ENCODE measurements around the gene SOBP.
"Not testable (repeated sequence)": the region's sequence is repeated elsewhere in the genome, so short reads cannot be mapped to it uniquely, and the experiment has no call there.

SOBP gene

DNA sequence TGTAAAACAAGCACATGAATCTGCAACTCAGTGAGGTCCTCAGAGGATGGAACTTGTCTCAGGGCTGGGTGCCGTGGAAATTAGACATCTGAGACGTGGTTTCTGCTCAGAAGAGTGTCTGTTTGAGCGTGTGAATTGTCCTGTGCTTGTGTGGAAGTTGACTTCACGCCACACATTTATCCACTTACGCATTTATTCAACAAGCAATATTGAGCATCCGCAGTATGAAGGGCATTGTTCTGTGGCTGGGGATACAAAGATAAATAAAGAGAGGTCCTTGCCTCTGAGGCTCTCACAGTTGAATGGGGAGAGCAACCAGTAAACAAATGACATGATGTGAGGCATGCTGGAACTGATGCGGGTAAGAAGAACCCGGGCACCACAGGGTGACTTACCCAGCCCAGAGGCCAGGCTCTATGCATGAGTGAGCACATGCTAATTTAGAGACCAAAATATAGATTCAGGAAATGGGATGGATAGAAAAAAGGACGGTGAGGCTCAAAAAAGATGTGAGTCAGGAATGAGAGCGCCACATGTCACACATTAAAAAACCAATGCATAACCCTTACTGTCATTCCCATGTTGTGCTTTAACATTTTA, 60.4 kb downstream of the SOBP start:
- Histone ChIP-seq H3K9ac (ENCODE audit: low read length) (no peak overlapping the region), H4K20me1 (ENCODE audit: insufficient read depth, low read length) (no peaks in the 10 kb centered on the region), H3K4me2 (ENCODE audit: low read length) (no peak overlapping the region), H3K4me1 (ENCODE audit: low read length) (no peaks in the 10 kb centered on the region), H3K79me2 (ENCODE audit: low read length) (no peaks in the 10 kb centered on the region), H3K27ac (ENCODE audit: low read length) (no peak overlapping the region), H3K4me3 (ENCODE audit: low read length) (no peak overlapping the region), H2AFZ (ENCODE audit: low read depth, low read length) (no peak overlapping the region), H3K9me3 (ENCODE audit: insufficient read depth, low read length) (no peaks in the 10 kb centered on the region), H3K27me3 (ENCODE audit: low read depth, low read length) (no peaks in the 10 kb centered on the region), H3K36me3 (replicated peaks; ENCODE audit: low read depth, low read length) (no peaks in the 10 kb centered on the region)
- TF ChIP-seq EZH2phosphoT487 (IDR thresholded peaks at IDR 0.05; ENCODE audit: low read depth) (no peak), CTCF (IDR thresholded peaks at IDR 0.05; ENCODE audit: low read depth, low read length) (no peak)

DNA sequence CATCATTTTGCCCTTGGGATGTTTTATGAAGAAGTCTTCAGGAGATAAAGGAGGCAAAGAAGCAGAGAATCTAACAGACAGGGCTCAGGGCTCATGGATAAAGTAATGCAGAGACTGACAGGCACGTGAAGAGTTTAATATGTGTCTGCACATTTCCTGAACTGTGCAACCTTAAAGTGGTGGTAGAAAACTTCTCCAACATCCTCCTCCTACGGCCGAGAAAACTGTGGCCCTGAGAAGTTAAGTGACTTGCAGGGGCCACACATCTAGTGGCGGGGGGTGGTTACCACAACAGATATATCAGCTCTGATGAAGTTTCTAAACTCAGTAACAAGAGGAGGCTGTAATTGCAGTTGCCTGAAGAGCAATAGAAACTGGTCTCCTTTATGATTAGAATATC, 61.0 kb downstream of the SOBP start:
- H3K27ac ChIP-seq (ENCODE audit: low read length) = no peak overlapping the region
- H3K79me2 ChIP-seq (ENCODE audit: low read length) = no peaks in the 10 kb centered on the region
- no peak overlapping the region for H3K9ac ChIP-seq (ENCODE audit: low read length)
- no peaks in the 10 kb centered on the region for H3K27me3 ChIP-seq (ENCODE audit: low read depth, low read length)
- H3K36me3 ChIP-seq (replicated peaks; ENCODE audit: low read depth, low read length) = no peaks in the 10 kb centered on the region
- H3K4me3 ChIP-seq (ENCODE audit: low read length) = no peak overlapping the region
- no peak for TF ChIP-seq EZH2phosphoT487 (IDR thresholded peaks at IDR 0.05; ENCODE audit: low read depth)
- TF ChIP-seq CTCF (IDR thresholded peaks at IDR 0.05; ENCODE audit: low read depth, low read length) = no peak
- no peaks in the 10 kb centered on the region for H3K9me3 ChIP-seq (ENCODE audit: insufficient read depth, low read length)
- H3K4me2 ChIP-seq (ENCODE audit: low read length) = no peak overlapping the region
- no peaks in the 10 kb centered on the region for H3K4me1 ChIP-seq (ENCODE audit: low read length)
- H2AFZ ChIP-seq (ENCODE audit: low read depth, low read length) = no peak overlapping the region
- H4K20me1 ChIP-seq (ENCODE audit: insufficient read depth, low read length) = no peaks in the 10 kb centered on the region

GRCh38 chr6:107553121-107553520, 63.2 kb downstream of the SOBP start:
- not testable (repeated sequence) for H3K9ac ChIP-seq (ENCODE audit: low read length); H4K20me1 ChIP-seq (ENCODE audit: insufficient read depth, low read length); H3K4me2 ChIP-seq (ENCODE audit: low read length); H3K4me1 ChIP-seq (ENCODE audit: low read length); H3K27ac ChIP-seq (ENCODE audit: low read length); H3K9me3 ChIP-seq (ENCODE audit: insufficient read depth, low read length); H3K4me3 ChIP-seq (ENCODE audit: low read length); H3K79me2 ChIP-seq (ENCODE audit: low read length); H3K27me3 ChIP-seq (ENCODE audit: low read depth, low read length); H2AFZ ChIP-seq (ENCODE audit: low read depth, low read length); H3K36me3 ChIP-seq (replicated peaks; ENCODE audit: low read depth, low read length)

DNA sequence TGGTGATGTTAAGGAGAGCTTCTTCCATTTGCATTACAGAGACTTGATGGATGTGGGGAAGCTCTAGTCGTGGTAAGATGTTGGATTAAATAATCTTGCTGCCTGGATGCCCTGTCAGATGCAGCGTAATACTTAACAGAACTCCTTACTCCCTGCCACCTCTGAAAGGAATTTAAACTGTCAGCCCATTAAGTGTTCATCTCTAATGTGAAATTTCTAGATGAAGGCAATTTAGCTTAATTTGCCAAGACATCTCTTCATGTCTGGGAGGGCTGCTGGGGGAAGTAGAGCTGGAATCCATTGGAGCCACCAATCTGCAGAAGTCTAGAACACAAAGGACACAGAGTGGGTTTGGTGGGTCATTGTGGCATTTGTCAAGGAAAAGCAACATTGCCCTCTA, 64.4 kb downstream of the SOBP start:
- Histone ChIP-seq H3K4me3 (ENCODE audit: low read length) (no peak overlapping the region), H3K9me3 (ENCODE audit: insufficient read depth, low read length) (no peaks in the 10 kb centered on the region), H3K9ac (ENCODE audit: low read length) (no peak overlapping the region), H3K4me2 (ENCODE audit: low read length) (no peak overlapping the region), H3K27ac (ENCODE audit: low read length) (no peak overlapping the region), H2AFZ (ENCODE audit: low read depth, low read length) (no peak overlapping the region), H3K27me3 (ENCODE audit: low read depth, low read length) (no peaks in the 10 kb centered on the region), H3K36me3 (replicated peaks; ENCODE audit: low read depth, low read length) (no peaks in the 10 kb centered on the region), H3K4me1 (ENCODE audit: low read length) (no peaks in the 10 kb centered on the region), H3K79me2 (ENCODE audit: low read length) (no peaks in the 10 kb centered on the region), H4K20me1 (ENCODE audit: insufficient read depth, low read length) (no peaks in the 10 kb centered on the region)
- TF ChIP-seq CTCF (IDR thresholded peaks at IDR 0.05; ENCODE audit: low read depth, low read length) (no peak), EZH2phosphoT487 (IDR thresholded peaks at IDR 0.05; ENCODE audit: low read depth) (no peak)

DNA sequence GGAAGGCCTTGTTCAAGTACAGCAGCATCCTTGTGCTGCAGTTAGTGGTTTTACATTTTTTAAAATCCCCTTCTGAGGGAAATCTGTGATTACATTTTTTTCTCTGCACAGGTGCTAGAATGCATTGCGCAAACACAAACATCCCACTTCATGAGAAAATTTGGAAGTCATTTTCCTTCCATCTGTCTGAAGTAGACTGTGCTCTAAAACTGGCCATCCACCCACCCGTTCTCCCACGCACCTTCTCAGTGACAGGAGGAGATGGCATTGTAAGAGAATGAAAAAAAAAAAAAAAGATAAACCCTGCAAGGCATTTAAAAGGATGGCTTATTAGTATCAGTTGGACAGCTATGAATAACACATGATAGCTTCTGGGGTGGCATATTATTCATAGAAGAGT, 65.0 kb downstream of the SOBP start:
- Histone ChIP-seq H3K9me3 (ENCODE audit: insufficient read depth, low read length) (no peaks in the 10 kb centered on the region), H3K4me3 (ENCODE audit: low read length) (no peak overlapping the region), H3K4me2 (ENCODE audit: low read length) (no peak overlapping the region), H3K9ac (ENCODE audit: low read length) (no peak overlapping the region), H4K20me1 (ENCODE audit: insufficient read depth, low read length) (no peaks in the 10 kb centered on the region), H3K27ac (ENCODE audit: low read length) (no peak overlapping the region), H3K4me1 (ENCODE audit: low read length) (no peaks in the 10 kb centered on the region), H2AFZ (ENCODE audit: low read depth, low read length) (no peak overlapping the region), H3K79me2 (ENCODE audit: low read length) (no peaks in the 10 kb centered on the region), H3K27me3 (ENCODE audit: low read depth, low read length) (no peaks in the 10 kb centered on the region), H3K36me3 (replicated peaks; ENCODE audit: low read depth, low read length) (no peaks in the 10 kb centered on the region)
- TF ChIP-seq EZH2phosphoT487 (IDR thresholded peaks at IDR 0.05; ENCODE audit: low read depth) (no peak), CTCF (IDR thresholded peaks at IDR 0.05; ENCODE audit: low read depth, low read length) (no peak)
